GM19372 (cell line): ENCODE measurements around the gene UGT1A9.

ENCODE experiments used
- ATAC-seq: cut with Tn5 transposase; IDR thresholded peaks from one replicate; pipeline ENCODE4 v1.9.1; 2021; ENCODE audit warnings: mild to moderate bottlenecking, low read depth, moderate library complexity; ENCODE audit not compliant: unreplicated experiment

The UGT1A9 gene

GRCh38 chr2:233813236-233814055 is 141.7 kb downstream of the UGT1A9 start:
- ATAC-seq, result no peak

- no peak for ATAC-seq
These were observed 142.5 kb downstream of the UGT1A9 start for GRCh38 chr2:233814056-233814835.

- no peak for ATAC-seq
These were observed 144.2 kb downstream of the UGT1A9 start for GRCh38 chr2:233815861-233816260.

GRCh38 chr2:233816334-233816733 is 144.6 kb downstream of the UGT1A9 start:
- no peak for ATAC-seq

GRCh38 chr2:233816771-233817170 is 145.1 kb downstream of the UGT1A9 start:
- ATAC-seq, result no peak

GRCh38 chr2:233817361-233817911 is 145.7 kb downstream of the UGT1A9 start:
- ATAC-seq, result no peak

GRCh38 chr2:233817995-233818638 is 146.4 kb downstream of the UGT1A9 start:
- no peak for ATAC-seq

- no peak for ATAC-seq
These were observed 147.2 kb downstream of the UGT1A9 start for GRCh38 chr2:233818639-233819621.

- no peak for ATAC-seq
These were observed 148.4 kb downstream of the UGT1A9 start for GRCh38 chr2:233819884-233820773.

GRCh38 chr2:233820774-233821105 is 149.0 kb downstream of the UGT1A9 start:
- ATAC-seq, result no peak

GRCh38 chr2:233821196-233821595 is 149.5 kb downstream of the UGT1A9 start:
- ATAC-seq, result no peak

GRCh38 chr2:233821709-233822100 is 150.0 kb downstream of the UGT1A9 start:
- ATAC-seq, result no peak

- no peak for ATAC-seq
These were observed 150.5 kb downstream of the UGT1A9 start for GRCh38 chr2:233822101-233822771.
